HG02938 (cell line): ENCODE results near the gene APBB1.

Experiments
- ATAC-seq: cut with Tn5 transposase; IDR thresholded peaks from one replicate; pipeline ENCODE4 v1.9.1; 2021; ENCODE audit warnings: mild to moderate bottlenecking, moderate library complexity; ENCODE audit not compliant: unreplicated experiment

The APBB1 gene

DNA sequence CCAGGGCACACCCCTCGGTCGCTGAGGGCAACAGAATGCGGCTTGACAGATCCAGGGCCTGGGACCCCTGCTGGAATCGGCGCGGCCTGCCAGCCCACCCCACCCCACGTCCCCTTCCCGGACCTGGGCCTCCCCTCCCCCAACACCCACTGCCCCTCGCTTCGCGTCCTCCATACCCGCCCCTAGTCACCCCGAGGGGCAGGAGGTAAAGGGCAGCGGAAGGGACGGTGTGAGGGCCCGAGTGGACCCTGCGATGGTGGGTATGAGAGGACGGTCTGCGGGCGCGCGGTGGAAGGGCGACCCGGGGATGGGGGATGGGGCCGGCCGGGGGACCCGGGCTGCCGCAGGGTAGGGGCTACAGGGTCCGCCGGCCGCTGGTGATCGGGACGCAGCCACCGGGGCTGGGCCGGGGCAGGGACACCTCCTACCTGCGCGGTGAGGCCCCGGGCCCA lies 311 bp downstream of the APBB1 start:
- ATAC-seq: no peak

GRCh38 chr11:6417907-6418556 lies 862 bp downstream of the APBB1 start:
- ATAC-seq: peak; percentile 7

- no peak for ATAC-seq
Observed at GRCh38 chr11:6415797-6416196, 3.1 kb downstream of the APBB1 start.

- ATAC-seq: no peak
Observed at GRCh38 chr11:6414874-6415328, 4.0 kb downstream of the APBB1 start.

- ATAC-seq: no peak
Observed at GRCh38 chr11:6413791-6414201, 5.1 kb downstream of the APBB1 start.

DNA sequence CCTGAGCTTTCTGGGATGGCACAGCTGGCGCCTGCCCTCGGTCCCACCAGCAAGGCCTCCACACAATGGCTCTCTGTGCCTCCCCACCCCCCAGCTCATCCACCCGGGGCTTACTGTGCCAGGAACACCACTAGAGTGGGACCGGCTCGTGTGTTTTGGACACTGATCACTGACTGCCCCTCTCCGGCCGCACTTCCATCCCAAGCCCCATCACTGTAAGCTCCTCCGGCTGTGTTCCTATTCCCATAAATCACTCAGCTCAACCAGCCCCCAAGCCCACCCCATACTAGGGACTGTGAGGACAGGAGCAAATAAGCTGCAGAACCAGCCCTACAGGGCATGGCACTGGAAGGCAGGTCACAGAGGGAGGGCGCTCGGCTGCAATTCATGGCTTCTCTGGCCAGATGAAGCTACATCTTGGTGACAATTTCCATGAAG lies 7.3 kb downstream of the APBB1 start:
- no peak for ATAC-seq

DNA sequence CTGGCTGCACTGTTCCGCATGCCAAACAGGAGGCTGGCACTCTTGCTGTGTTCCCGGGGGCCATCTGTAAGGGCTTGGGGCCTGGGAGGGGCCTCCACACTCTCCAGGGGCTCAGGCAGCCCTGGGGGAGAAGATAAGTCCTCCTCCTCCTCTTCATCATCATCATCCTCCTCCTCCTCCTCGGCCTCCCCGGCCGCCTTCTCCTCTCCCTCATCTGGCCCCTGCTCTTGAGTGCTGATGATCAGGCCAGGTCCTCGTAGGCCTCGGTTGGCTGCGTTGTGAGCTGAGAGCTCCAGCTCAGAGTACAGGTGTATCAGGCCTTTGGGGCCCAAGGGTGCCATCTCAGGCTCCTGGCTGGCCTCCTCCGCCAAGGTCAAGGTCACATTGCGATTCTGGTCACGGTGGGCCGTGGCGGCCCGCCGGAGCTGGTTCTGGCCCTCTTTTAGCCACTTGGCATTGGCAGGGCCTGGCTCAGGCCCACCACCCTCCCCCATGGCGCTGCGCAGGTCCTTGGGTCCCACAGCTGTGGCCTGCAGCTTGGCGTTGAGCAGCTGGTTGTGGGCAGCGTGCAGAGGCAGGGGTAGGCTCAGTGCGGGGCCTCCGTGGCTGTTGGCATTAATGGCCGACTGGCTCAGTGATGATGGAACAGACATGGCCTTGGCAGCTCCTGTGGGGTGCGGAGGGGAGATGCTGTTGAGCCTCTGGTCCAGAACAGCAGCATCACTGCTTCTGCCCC lies 8.0 kb downstream of the APBB1 start:
- no peak for ATAC-seq

DNA sequence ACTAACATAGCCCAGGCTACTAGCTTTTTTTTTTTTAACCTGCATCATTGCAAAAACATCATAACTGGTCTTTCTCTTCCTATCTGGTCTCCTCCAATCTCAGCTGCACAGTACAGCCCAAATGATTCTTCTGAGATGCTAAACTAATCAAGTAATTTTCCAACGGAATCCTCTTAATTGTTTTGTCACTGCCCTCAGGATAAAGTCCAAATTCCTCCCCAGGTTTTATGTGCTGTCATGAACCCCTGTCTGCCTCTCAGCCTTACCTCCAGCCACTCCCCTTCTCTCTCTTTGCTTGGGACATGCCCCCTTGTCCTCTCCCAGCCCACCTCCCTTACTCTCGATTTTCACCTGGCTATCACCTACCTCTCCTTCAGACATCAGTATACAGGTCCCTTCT lies 12.5 kb downstream of the APBB1 start:
- no peak for ATAC-seq

DNA sequence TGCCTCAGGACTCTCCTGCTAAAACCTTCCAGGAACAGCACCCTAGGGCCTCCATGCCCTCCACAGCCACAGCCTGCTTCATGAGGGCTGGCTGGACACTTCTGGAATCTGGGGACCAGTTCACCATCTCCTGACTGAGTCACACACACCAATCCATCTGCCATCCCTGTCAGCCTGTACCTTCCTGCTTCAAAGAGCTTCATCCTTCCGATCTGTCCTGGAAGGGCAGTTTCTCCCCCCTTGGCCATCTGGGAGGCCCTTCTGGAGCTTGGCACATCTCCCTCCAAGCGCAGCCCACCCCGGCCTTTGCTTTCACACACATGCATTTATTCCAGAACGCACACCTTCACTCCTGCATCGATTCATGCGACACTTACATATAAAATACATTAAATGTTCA lies 13.0 kb downstream of the APBB1 start:
- ATAC-seq: no peak

DNA sequence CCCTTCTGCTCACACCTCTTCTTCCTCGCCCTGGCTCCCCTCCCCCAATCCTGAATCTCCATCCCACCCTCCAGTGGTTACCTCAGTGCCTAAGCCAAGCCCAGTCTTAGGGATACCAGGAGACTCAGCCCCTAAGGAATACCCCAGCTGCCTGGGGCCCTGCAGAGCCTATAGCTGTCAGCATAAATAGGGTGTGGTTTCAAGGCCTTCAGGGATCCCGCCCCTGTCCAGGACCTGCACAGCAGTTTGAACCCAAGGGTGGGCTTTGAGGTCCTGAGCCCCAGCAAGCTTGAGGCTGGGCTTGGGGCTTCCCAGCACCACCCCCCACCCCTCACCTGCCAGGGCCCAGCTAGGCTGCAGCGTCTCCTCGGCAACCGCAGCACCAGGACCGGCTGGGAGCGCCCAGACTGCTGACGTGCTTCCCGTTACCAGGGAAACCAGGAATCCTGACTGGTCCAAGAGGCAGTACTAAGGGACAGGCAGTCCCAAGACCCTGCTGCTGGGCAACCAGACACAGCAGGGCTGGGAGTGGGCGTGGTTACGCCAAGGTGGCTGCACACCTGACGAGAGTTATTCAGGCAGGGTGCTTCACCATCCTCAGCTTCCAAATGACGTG lies 13.7 kb downstream of the APBB1 start:
- ATAC-seq: no peak

- no peak for ATAC-seq
Observed at GRCh38 chr11:6404342-6405051, 14.4 kb downstream of the APBB1 start.

DNA sequence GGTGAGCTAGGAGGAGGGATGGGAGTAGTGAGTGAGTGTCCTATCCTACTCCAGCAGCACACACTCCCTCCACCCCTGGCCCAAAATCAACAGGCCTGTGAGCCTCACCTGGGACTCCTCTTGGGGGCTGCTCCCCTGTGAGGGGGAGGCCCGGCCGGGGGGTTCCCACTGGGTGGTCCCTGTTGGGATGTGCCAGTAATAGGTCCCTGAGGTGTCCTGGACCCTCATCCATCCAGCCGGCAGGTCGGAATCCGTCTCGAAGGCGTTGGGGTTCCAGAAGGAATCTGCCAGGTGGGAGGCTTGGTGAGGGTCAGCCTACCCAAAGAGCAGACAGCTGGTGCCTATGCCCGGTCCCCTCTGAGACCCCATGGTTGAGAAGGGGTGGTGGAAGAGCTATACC lies 15.4 kb downstream of the APBB1 start:
- no peak for ATAC-seq

DNA sequence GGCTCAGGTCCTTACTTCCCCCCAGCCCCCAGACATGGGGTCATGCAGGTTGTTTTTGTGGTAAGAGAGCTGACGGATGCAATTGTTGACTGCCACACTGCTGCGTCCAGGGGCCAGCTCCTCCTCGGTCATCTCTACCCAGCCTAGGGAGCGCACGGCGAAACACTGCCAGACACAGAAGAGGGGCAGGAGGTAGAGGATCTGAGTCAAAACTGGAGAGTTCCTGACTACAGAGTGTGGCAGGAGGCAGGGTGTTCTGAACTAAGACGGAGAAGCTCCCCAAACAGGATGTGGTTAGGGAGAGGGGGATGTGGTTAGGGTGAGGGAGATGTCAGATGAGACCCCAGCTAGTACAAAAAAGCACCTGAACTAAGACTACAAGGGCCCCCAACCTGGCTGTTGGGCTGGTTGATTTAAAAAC lies 16.3 kb downstream of the APBB1 start:
- peak; percentile 85 for ATAC-seq

DNA sequence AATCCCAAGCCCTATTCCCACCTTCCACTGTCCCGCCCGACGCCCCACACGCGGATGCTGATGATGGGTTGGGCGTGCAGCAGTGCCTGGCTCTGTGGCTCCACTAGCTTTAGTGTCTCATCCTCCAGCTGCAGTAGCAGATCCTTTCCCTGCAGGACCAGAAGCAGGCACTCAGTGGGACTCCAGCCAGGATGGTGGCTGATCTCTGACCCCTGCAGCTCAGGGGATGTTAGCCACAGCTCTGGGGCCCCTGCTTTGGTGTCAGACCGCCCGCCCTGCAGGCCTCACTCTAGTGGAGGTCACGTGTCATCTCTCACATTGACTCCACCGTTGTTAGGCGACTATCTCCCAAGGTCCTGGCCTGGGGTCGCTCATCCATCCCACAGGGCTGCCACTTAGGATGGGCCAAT lies 16.8 kb downstream of the APBB1 start:
- ATAC-seq: peak; percentile 39

- ATAC-seq: no peak
Observed at GRCh38 chr11:6401464-6401863, 17.4 kb downstream of the APBB1 start.

- ATAC-seq: no peak
Observed at GRCh38 chr11:6400431-6401345, 18.2 kb downstream of the APBB1 start.

DNA sequence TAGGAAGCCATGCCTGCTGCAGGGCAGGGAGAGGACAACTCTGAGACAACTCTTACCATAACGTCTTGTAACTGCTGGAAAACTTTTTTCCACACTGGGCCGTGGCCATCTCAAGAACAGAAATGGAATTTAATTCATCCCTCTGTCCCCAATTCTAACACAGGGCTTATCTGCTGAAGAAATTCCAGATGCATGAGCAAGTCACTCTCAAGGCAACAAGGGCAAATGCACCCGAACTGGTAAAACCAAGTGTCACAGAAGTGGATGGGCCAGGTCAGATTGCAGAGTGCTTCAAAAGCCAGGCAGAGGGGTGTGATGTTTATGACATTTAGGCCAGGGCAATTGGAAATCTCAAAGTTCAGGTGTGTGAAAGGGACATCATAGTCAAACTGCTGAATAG lies 21.3 kb downstream of the APBB1 start:
- ATAC-seq: no peak

- ATAC-seq: no peak
Observed at GRCh38 chr11:6397156-6397555, 21.7 kb downstream of the APBB1 start.

DNA sequence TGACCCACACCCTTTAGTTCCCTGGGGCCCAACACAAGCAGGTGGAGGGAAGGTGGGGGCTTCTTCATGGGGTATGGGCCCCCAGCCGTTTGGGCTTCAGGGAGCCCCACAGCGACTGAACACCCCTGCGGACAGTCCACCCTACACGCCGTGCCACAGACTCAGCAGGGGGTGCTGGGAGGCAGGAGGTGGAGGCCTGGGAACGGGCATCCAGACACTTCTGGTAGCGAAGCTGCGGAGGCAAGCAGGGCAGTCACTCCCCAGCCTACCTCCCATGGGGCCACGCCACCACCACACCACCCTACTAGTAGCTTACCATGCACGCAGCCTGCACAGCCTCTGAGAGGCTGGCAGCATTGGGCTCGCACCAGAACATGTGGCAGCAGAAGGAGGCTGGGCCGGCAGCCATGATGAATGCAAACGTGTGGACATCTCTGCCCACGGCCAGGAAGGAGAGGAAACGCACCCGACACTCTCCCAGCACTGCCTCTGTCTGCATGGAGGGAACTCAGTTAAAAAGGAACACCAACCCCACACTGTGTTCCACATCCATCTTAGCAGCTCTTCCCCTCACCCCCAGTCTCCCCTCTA lies 23.3 kb downstream of the APBB1 start:
- no peak for ATAC-seq
